ENCODE results near the gene ZNF71.

- no peak for TF ChIP-seq POLR2AphosphoS5 (IDR thresholded peaks at IDR 0.05; ENCODE audit: low read depth)
- no peak for TF ChIP-seq CTCF (IDR thresholded peaks at IDR 0.05; ENCODE audit: insufficient read depth, low read length)
- no peak for TF ChIP-seq REST (IDR thresholded peaks at IDR 0.05; ENCODE audit: insufficient replicate concordance, low read depth)
- TF ChIP-seq SPI1 (IDR thresholded peaks at IDR 0.05; ENCODE audit: borderline replicate concordance, low read depth): no peak
These were observed 1.6 kb downstream of the ZNF71 start for GRCh38 chr19:56596676-56597075.
